Thyroid gland (tissue), 4 donors: ENCODE data around the gene ZNF83.

Experiments
- POLR2A ChIP-seq, 2 donors: fragments of 450-650 bp; IDR thresholded peaks; one replicate each; pipeline ENCODE4 v1.6.1; 2017; ENCODE audit warnings: antibody characterized with exemption in 2 of 2, mild to moderate bottlenecking in 2 of 2, moderate library complexity in 1 of 2
- TF ChIP-seq, protein P1 (sequence below), 6 experiments: fragments of 200-600 bp in 3 of 6; fragments of 450-650 bp in 3 of 6; sonication (generic) in 3 of 6; IDR thresholded peaks; one replicate each; pipeline ENCODE4 v1.5.1; 2016 to 2019; ENCODE audit warnings: antibody characterized with exemption in 6 of 6, mild to moderate bottlenecking in 2 of 6, inconsistent platforms in 1 of 6, moderate library complexity in 1 of 6

GRCh38 chr19:52567921-52568320, 70.2 kb downstream of the ZNF83 start:
- TF ChIP-seq, protein P1, sequence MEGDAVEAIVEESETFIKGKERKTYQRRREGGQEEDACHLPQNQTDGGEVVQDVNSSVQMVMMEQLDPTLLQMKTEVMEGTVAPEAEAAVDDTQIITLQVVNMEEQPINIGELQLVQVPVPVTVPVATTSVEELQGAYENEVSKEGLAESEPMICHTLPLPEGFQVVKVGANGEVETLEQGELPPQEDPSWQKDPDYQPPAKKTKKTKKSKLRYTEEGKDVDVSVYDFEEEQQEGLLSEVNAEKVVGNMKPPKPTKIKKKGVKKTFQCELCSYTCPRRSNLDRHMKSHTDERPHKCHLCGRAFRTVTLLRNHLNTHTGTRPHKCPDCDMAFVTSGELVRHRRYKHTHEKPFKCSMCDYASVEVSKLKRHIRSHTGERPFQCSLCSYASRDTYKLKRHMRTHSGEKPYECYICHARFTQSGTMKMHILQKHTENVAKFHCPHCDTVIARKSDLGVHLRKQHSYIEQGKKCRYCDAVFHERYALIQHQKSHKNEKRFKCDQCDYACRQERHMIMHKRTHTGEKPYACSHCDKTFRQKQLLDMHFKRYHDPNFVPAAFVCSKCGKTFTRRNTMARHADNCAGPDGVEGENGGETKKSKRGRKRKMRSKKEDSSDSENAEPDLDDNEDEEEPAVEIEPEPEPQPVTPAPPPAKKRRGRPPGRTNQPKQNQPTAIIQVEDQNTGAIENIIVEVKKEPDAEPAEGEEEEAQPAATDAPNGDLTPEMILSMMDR (IDR thresholded peaks at IDR 0.05), result no peak
- TF ChIP-seq POLR2A (IDR thresholded peaks at IDR 0.05), result no peak
